Gastrocnemius medialis (tissue), 4 donors: ENCODE measurements around the gene CCNO.

ENCODE experiments used
- POLR2A ChIP-seq, 2 donors: fragments of 450-650 bp; IDR thresholded peaks; one replicate each; pipeline ENCODE4 v1.6.1; 2017; ENCODE audit warnings: antibody characterized with exemption in 2 of 2, mild to moderate bottlenecking in 2 of 2, moderate library complexity in 2 of 2
- TF ChIP-seq, protein P1 (sequence below), 5 experiments: fragments of 450-650 bp in 3 of 5; fragments of 200-600 bp in 2 of 5; sonication (generic) in 2 of 5; IDR thresholded peaks in 4 of 5; conservative IDR thresholded peaks in 1 of 5; 1 replicate in 4 of 5; 2 replicates in 1 of 5; pipeline ENCODE4 v1.5.1; 2016 to 2019; ENCODE audit warnings: antibody characterized with exemption in 5 of 5, mild to moderate bottlenecking in 3 of 5, moderate library complexity in 3 of 5

DNA sequence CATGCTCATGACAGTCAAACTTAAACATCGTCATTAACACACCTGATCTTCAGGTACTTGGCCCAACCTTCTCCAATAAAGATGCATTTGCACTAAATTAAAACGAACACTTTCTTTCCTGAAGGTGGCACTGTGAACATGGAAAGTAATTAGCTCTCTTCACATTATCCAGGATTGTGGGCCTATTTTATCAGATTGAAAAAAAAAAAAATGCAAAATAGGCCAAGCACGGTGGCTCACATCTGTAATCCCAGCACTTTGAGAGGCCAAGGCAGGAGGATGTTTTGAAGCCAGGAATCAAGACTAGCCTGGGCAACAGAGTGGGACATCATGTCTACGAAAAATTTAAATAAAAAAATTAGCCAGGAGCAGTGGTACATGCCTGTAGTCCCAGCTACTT lies 46.0 kb downstream of the CCNO start:
- TF ChIP-seq, protein P1, sequence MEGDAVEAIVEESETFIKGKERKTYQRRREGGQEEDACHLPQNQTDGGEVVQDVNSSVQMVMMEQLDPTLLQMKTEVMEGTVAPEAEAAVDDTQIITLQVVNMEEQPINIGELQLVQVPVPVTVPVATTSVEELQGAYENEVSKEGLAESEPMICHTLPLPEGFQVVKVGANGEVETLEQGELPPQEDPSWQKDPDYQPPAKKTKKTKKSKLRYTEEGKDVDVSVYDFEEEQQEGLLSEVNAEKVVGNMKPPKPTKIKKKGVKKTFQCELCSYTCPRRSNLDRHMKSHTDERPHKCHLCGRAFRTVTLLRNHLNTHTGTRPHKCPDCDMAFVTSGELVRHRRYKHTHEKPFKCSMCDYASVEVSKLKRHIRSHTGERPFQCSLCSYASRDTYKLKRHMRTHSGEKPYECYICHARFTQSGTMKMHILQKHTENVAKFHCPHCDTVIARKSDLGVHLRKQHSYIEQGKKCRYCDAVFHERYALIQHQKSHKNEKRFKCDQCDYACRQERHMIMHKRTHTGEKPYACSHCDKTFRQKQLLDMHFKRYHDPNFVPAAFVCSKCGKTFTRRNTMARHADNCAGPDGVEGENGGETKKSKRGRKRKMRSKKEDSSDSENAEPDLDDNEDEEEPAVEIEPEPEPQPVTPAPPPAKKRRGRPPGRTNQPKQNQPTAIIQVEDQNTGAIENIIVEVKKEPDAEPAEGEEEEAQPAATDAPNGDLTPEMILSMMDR (IDR thresholded peaks at IDR 0.05 in 4 of 5, conservative IDR thresholded peaks at IDR 0.05 in 1 of 5) = no peak
- no peak for TF ChIP-seq POLR2A (IDR thresholded peaks at IDR 0.05)
